HepG2 (cell line): ENCODE data around the gene SMARCB1. TPM values are rescaled to one million over a fixed set of nuclear protein-coding genes. Genes with fewer than 3 reads are reported as not detected.

Experiments
- BRCA1 ChIP-seq: sonication (generic); formaldehyde crosslinking; IDR thresholded peaks from 2 replicates; pipeline ENCODE4 v1.4.0; 2020; ENCODE audit warnings: missing genetic modification reagents
- CREM ChIP-seq, 2 experiments: sonication (generic) in 1 of 2; formaldehyde crosslinking in 1 of 2; IDR thresholded peaks; 2 replicates each; pipeline versions ENCODE4 v1.4.0 to v1.6.1; 2016 to 2020; ENCODE audit warnings: antibody characterized with exemption in 1 of 2, mild to moderate bottlenecking in 1 of 2, missing genetic modification reagents in 1 of 2
- E2F1 ChIP-seq: sonication (generic); formaldehyde crosslinking; IDR thresholded peaks from 2 replicates; pipeline ENCODE4 v1.5.0; 2020; ENCODE audit warnings: missing genetic modification reagents
- EZH2 ChIP-seq: conservative IDR thresholded peaks from 2 replicates; pipeline ENCODE4 v1.6.1; 2012; ENCODE audit warnings: mild to moderate bottlenecking, low read depth, low read length, moderate library complexity
- GPN1 ChIP-seq: sonication (generic); formaldehyde crosslinking; IDR thresholded peaks from 2 replicates; pipeline ENCODE4 v1.5.1; 2020; ENCODE audit warnings: missing genetic modification reagents, borderline replicate concordance
- NFATC3 ChIP-seq: sonication (generic); formaldehyde crosslinking; IDR thresholded peaks from 2 replicates; pipeline ENCODE4 v1.5.1; 2020; ENCODE audit warnings: mild to moderate bottlenecking, missing genetic modification reagents
- NFKB2 ChIP-seq: sonication (generic); formaldehyde crosslinking; IDR thresholded peaks from 2 replicates; pipeline ENCODE4 v1.4.0; 2020; ENCODE audit warnings: missing genetic modification reagents, borderline replicate concordance
- POLR2AphosphoS5 ChIP-seq: IDR thresholded peaks from 2 replicates; pipeline ENCODE4 v1.6.1; 2012; ENCODE audit warnings: low read depth, low read length
- ZNF318 ChIP-seq: sonication (generic); formaldehyde crosslinking; IDR thresholded peaks from 2 replicates; pipeline ENCODE4 v1.4.0; 2020; ENCODE audit warnings: mild to moderate bottlenecking, missing genetic modification reagents
- ZNF615 ChIP-seq: sonication (generic); formaldehyde crosslinking; IDR thresholded peaks from 2 replicates; pipeline ENCODE4 v1.5.0; 2020; ENCODE audit warnings: mild to moderate bottlenecking, missing genetic modification reagents, borderline replicate concordance
- ZNF746 ChIP-seq: sonication (generic); formaldehyde crosslinking; IDR thresholded peaks from 2 replicates; pipeline ENCODE4 v1.8.0; 2022; ENCODE audit warnings: mild to moderate bottlenecking, missing genetic modification reagents
- ZNF747 ChIP-seq: sonication (generic); formaldehyde crosslinking; IDR thresholded peaks from 2 replicates; pipeline ENCODE4 v1.8.1; 2023; ENCODE audit warnings: missing genetic modification reagents, mild to moderate bottlenecking, borderline replicate concordance
- polyA plus RNA-seq, 8 experiments: library from polyadenylated mRNA; depleted of rRNA in 3 of 8; stranded (reverse) in 7 of 8; unstranded in 1 of 8; fragments of >200 nt; fragmentation: Illumina TruSeq in 4 of 8; extraction: Trizol in 4 of 8; gene quantifications; 2 replicates each; pipeline versions ENCODE4 v1.2.1 to v1.2.3, GENCODE V29; 2011 to 2016; ENCODE audit warnings: low read depth in 4 of 8, missing spikeins in 1 of 8, mixed read lengths in 1 of 8; ENCODE audit not compliant: insufficient read depth in 1 of 8
- total RNA-seq, 5 experiments: library from RNA; depleted of rRNA; stranded (reverse); fragments of >200 nt; fragmentation: Illumina TruSeq; extraction: Trizol; gene quantifications; 2 replicates each; pipeline ENCODE4 v1.2.3, GENCODE V29; 2016; ENCODE audit warnings: low read depth in 1 of 5
- TF ChIP-seq, protein P1 (sequence below), 2 experiments: sonication (generic) in 1 of 2; formaldehyde crosslinking in 1 of 2; IDR thresholded peaks; 2 replicates each; pipeline versions ENCODE4 v1.6.1 to v1.9.0; 2014 to 2022; ENCODE audit warnings: antibody characterized with exemption in 1 of 2, borderline replicate concordance in 1 of 2, inconsistent platforms in 1 of 2, low read depth in 1 of 2, missing genetic modification reagents in 1 of 2

The SMARCB1 gene
- total and polyA plus RNA-seq, 2 of the 13 experiments (the other 11 are each of a cell fraction or from before 2014, with no cell fraction given) = 74.0 to 166 TPM

DNA sequence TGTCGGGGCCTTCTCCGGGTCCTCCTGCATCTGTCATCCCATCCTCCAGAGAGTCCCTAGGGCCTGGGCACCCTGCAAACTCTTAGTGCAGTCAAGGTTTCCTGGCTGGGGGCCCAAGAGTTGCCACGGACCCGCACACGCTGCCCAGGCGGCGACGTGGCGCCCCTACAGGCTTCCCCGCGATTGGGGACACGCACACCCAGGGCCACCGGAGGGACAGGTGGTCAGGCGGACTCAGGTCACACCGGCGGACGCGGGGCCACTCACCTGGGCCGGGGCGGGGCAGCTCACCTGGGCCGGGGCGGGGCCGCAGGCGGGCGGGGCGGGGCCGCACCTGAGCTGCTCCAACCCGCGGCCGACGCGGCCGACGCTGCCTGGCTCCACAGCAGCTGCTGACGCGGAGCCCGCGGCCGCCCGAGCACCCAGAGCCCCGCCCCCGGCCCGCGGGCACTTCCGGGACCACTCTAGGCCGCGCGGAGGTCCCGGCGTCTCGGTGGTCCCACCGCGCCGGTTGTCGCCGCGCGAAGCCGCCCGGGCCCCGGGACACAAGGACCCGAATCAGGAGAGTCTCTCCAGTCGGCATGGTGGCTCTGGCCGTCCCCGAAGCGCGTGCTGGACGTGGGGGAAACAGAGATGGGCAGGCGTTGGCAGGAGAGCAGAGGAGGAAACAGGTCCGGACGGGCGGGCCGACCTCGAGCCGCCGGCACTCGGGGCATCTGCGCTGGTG is 35.9 kb upstream of the SMARCB1 start, which contains the start of gene ZNF70 (continued):
- TF ChIP-seq E2F1 (CRISPR knock-in tag) (no peak), ZNF318 (CRISPR knock-in tag) (no peak), POLR2AphosphoS5 (peak; percentile 60), GPN1 (CRISPR knock-in tag) (no peak), EZH2 (no peak), NFKB2 (CRISPR knock-in tag) (peak; percentile 72; the same call in 1 of the 2 replicates), CREM (IDR thresholded peaks at IDR 0.05) (no peak), CREM (CRISPR knock-in tag; IDR thresholded peaks at IDR 0.05) (no peak), ZNF615 (CRISPR knock-in tag) (no peak), BRCA1 (CRISPR knock-in tag) (no peak), ZNF747 (CRISPR knock-in tag) (no peak), ZNF746 (CRISPR knock-in tag) (no peak), NFATC3 (CRISPR knock-in tag) (no peak)
- TF ChIP-seq, protein P1, sequence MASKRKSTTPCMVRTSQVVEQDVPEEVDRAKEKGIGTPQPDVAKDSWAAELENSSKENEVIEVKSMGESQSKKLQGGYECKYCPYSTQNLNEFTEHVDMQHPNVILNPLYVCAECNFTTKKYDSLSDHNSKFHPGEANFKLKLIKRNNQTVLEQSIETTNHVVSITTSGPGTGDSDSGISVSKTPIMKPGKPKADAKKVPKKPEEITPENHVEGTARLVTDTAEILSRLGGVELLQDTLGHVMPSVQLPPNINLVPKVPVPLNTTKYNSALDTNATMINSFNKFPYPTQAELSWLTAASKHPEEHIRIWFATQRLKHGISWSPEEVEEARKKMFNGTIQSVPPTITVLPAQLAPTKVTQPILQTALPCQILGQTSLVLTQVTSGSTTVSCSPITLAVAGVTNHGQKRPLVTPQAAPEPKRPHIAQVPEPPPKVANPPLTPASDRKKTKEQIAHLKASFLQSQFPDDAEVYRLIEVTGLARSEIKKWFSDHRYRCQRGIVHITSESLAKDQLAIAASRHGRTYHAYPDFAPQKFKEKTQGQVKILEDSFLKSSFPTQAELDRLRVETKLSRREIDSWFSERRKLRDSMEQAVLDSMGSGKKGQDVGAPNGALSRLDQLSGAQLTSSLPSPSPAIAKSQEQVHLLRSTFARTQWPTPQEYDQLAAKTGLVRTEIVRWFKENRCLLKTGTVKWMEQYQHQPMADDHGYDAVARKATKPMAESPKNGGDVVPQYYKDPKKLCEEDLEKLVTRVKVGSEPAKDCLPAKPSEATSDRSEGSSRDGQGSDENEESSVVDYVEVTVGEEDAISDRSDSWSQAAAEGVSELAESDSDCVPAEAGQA (IDR thresholded peaks at IDR 0.05; ENCODE audit: low read depth) = peak; percentile 40; the same call in 1 of the 2 replicates
- TF ChIP-seq, protein P1 (CRISPR knock-in tag; IDR thresholded peaks at IDR 0.05; ENCODE audit: borderline replicate concordance) = no peak
